Stimulated activated CD8-positive, alpha-beta memory T cell treated with anti-CD3 and anti-CD28 coated beads, Interleukin-15, amount 100 ng/mL, for 48 hours (primary cell): ENCODE results near the gene HOXD11.

Experiments used
- DNase-seq, 2 donors: peaks; one replicate each; pipeline ENCODE4 v3.0.0-alpha.2; 2020; ENCODE audit warnings: low read depth in 2 of 2

HOXD11 gene

DNA sequence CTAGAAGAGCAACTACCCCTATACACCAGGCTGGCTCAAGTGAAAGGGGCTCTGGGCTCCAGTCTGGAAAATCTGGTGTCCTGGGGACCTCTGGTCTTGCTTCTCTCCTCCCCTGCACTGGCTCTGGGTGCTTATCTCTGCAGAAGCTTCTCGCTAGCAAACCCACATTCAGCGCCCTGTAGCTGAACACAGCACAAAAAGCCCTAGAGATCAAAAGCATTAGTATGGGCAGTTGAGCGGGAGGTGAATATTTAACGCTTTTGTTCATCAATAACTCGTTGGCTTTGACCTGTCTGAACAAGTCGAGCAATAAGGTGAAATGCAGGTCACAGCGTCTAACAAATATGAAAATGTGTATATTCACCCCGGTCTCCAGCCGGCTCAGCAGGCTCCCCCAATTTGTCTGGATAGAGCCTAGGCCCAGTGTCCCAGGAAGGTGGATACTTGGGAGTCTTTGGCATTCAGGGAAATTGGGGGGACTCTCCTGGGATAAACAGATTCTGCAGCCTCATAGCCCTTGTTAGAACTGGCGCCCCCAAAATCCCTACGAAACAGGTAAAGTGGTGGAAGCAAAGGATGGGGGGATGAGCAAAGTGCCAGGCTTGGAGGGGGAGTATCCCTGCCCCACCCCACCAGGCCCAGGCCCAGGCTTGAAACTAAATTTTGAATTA is 41.8 kb downstream of the HOXD11 start:
- no peak for DNase-seq

DNA sequence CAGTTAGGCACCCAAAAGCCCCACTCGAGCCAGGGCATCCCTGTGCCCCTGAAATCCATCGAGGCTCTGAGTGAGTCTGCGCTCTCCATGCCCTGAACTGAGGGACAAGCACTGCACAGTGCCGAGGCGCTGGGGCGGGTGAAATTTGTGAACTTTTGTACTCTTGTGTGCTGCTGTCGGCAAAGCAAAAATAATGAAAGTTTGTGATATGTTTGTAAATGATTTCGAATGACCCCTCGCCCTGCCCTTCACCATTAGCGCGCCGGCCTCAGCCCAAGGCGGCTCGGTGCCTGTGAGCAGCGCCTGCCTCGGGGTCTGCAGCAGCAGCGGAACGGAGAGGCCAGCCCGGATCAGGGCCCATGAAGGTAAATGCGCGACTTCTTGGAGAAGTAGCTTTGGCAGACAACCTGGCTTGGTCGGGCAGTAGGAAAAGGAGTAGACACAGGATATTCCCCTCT is 42.4 kb downstream of the HOXD11 start:
- DNase-seq: no peak

DNA sequence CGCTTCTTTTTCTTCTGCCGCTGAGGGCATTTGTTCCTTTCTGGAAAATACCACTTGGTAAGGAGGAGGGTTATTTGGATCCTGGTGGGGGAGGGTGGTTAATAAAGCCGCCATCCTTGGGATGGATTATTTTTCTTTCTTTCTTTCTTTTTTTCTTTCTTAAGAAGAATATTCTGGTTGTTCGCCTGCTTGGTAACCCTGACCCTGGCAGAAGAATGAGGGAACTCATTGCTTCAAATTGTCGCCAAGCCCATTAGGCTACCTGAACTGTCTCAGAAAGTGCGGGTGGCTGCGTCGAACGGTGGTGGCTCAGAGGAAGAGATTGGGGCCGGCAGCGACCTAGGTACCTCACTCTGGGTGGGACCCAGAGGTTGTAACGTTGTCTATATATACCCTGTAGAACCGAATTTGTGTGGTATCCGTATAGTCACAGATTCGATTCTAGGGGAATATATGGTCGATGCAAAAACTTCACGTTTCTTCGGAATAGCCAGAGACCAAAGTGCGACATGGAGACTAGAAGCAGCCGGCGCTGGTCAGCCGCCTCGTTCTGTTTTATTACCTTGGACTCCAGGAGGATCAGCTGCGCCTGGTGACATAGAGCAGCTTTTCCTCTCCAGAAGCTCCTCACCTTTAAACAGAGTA is 43.0 kb downstream of the HOXD11 start:
- no peak for DNase-seq

DNA sequence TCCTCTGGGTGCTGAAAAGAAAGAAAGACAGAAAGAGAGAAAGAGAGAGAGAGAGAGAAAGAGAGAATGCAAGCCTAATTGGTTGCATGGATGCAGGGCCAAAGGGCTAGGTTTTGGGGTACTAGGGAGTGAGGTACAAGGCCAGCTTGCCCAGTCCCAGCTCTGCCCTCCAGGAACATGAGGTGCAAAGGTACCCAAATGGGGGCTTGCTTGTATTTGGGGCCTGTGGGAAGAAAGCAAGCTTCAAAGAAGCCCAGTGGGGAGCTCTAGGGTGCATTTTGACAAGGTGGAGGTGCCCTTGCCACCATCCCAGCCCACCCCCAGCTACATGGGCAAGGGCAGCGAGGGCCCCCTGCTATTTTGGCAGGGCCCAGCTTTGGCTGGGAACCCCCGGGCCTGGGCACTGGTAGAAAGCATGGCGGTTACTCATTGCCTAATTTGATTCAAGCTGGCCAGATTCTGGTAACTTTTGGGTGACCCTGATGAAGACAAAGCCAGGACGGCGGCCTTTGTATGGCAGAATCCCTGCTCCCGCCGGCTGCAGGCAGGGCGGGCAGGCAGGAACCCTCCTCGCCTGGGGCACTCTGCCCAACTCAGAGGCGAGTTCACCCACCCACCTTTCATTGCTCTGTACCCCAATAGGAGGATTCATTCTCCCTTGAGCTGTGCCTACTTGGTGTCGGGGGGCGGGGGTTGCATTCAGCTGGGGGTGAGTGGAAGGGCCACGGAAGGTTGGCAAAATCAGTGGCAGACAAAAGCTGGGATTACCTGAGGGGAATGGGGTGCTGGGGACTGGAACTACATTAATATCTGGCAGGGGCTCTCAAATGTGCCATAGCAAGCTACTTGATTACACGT is 43.7 kb downstream of the HOXD11 start:
- DNase-seq: no peak

DNA sequence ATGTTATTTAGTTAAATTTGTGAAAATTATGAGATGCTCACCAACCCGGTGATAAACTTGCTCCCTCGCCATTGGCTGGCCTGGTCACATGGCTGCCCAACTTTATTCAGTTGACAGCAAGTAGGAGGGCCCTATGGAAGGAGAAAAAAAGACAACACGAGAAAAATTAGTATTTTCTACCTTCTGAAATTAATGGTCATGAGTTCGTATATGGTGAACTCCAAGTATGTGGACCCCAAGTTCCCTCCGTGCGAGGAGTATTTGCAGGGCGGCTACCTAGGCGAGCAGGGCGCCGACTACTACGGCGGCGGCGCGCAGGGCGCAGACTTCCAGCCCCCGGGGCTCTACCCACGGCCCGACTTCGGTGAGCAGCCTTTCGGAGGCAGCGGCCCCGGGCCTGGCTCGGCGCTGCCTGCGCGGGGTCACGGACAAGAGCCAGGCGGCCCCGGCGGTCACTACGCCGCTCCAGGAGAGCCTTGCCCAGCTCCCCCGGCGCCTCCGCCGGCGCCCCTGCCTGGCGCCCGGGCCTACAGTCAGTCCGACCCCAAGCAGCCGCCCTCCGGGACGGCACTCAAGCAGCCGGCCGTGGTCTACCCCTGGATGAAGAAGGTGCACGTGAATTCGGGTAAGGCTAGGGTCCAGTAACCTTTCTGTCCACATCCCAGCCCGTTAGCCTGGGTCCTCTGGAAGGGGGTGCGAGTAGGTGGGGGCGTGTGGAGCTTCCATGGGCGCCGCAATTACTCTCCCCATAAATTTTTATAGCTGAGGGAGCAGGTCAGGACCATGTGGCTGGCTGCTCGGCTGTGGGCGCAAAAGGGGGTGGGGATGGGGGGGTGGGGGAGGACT is 44.6 kb downstream of the HOXD11 start, which contains the start of gene HOXD4:
TSS of gene HOXD4 (plus strand) at position 109 of the 846 bp plus-strand sequence. CDS start at position 193, 84 bp downstream.
- DNase-seq: no peak

DNA sequence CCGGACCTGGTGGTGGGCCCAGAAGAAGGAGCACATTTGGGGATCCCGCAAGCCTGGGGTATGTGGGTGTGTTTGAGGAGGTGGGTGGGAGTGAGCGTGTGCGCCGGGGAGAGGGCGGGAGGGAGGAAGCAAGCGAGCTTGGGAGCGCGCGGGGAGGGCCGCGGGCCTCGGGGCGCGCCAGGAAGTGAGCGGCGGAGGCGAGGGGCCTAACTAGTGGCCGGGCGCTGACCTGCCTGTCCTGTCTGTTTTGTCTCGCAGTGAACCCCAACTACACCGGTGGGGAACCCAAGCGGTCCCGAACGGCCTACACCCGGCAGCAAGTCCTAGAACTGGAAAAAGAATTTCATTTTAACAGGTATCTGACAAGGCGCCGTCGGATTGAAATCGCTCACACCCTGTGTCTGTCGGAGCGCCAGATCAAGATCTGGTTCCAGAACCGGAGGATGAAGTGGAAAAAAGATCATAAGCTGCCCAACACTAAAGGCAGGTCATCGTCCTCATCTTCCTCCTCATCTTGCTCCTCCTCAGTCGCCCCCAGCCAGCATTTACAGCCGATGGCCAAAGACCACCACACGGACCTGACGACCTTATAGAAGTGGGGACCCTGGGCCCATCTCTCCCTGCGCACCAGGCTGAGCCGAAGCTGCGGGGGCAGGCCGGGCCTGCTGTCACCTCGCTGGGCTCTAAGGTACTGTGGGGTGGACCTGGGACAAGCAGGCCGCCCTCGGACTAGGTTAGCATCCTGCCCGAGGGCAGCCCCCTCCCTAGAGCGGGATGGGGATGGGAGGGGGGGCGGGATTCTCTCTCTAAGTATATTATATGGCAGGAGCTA is 45.5 kb downstream of the HOXD11 start:
- no peak for DNase-seq

DNA sequence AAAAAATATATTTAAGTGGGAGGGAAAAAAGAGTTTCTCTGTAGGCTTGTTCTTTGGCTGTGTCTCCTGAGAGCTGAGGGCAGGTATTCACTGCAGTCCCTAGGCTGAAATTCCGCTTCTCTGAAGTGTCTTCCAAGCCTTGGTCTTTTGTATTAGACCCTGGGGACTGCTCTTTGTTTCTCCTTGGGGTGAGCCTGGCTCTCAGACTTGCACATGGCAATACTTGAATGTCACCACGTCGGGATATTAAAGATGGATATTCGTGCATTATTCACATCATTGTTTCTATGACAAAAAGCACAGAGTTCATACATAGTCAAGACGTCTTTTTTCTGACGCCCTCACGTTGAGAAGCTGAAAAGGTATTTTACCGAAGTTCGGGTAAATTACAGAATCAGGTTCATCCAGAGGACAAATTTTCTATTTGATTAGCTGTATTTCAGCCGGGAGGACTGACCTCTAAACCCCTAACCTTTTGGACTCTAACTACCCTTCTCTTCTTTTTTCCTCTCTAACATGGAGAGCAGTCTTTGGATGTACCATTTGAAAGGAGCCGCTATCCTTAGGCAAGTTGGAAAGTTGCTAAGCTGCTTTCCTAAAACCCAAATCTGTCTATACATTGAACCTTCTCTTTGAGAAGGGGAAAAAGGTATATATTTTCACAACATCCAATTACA is 47.6 kb downstream of the HOXD11 start:
- no peak for DNase-seq

DNA sequence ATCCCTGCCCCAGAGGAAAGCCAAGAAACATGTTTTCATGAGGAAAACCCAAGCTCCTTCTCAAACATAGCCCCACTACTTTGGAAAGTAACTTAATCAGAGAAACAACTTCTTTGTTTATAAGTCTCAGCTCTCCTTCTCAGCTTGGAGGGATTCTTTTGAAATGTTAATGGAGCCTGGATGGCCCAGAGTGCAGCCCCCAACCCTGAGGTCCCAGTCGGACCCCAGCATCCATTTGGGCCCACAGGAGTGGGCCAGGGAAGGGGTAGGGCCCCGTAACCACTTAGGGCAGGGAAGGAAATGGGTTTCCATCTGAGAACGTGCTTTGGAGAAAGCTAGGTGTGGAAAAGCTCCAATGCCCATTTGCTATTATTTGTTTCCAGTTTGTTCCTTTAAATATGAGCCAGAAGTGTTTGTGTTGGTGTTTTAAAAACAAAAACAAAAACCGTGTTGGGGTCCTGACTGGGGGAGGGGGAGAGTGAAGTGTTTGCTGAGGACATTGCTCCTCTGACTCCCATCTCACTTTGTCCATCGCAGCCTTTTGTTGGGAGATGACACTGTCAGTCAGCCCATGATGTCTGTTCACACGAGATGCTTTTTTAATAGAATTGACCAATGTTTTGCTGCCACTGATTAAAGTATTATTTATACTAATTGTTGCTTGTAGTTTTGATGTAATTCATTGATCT is 48.4 kb downstream of the HOXD11 start:
- no peak for DNase-seq

DNA sequence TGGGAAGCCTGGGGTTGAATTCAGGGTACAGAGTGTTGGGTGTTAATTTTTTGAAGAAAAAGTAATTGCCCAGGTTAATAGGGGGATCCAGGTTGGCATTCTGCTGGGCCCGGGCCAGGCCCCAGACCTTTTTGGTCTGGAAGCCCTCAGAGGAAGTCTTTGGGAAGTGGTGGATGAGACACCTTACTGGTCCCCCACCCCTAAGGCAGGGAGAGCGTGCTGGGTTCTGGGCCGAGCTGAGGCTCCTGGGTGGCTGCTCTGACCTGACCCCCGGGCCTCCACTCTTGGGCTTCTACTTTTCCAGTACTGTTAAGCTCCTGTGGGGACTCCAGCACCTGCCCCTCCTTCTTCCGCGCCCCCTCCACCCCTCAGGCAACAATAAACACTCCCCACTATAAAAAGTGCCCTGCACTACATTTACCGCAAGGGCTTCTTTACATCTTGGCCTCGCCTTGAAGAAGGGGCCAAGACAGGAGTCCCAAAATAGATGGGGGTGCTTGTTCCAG is 49.3 kb downstream of the HOXD11 start:
- no peak for DNase-seq

DNA sequence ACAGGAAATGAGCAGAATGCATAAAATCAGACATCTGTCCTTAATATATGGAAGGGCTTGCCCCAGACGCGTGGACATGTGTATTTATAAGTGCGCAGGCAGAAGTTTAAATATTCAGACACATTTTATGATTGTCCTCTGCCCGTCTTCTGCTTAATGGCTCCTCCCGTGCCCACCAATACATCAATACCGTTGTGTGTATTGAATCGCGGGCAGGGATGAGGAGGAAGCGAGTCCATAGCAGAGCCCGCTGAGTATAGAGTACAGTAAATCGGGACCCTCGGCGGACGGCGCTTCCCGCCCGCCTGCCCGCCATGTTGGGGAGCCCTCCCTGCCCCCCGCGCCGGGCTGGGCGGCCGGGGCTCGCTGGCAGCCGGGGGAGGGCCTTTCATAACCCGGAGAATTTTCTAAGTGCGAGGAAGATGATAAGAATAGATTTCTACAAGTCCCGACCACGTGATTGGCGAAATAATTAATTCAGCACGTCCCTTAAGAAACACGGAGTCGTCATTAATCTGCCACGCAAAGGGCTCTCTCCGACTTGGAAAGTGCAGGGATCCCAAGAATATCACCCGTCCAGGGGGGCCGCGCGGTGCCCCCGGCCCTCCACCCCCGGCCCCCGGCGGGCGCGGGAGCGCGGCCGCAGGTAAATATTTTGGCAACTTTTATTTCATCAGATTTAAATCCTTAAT is 49.9 kb downstream of the HOXD11 start, which contains the start of gene HOXD3:
TSS of gene HOXD3 (plus strand) at position 501 of the 692 bp plus-strand sequence. CDS start 11,808 bp downstream, outside the sequence.
- DNase-seq: no peak

DNA sequence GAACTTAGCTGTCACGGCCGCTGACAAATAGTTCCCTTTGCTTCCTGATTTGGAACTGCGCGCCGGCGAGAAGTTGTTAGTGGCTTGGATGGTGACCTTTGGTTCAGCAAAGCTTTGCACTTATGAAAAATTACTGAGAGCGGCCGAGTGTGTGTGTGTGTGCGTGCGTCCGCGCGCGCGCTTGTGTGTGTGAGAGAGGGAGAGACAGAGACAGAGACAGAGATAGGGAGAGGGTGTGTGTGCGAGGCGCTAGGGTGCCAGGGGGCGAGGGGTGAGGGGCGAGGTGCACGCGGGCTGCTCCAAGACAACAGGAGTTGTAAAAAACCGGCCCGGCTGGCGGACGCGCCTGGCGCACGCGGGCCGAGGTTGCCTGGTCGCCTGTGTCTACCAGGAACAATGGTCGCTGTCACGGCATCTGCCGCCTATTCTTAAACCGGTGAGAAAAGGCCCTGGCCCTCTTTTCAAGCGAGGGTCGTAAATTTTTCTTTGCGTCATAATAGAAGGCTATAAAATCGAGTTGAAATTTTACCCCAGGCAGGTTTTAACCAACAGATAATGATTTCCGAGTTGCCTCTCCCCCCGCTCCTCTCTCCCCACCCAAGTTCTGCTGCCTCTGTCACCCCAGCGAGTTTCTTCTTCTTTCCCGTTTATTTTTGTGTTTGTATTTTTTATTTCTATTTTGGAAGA is 50.6 kb downstream of the HOXD11 start:
- no peak for DNase-seq

DNA sequence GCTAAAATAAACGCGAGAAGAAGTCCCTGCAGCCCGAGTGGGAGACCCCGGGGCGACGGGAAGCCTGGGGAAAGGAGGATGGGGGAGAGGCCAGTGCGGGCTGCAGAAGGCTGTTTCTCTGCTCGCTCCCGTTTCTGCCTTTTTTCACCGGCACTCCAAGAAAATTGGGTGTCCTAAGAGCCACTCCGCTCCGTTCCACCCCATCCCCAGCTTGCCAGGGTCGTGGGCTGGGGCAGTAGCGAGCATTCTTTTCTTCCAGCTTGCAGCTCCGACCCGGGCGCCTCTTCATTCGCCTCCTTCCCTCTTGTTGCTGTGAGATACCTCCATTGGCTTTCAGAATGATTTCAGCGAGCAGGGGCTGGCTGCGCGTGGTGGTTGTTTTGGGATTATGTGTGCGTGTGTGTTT is 51.1 kb downstream of the HOXD11 start:
- DNase-seq: no peak

DNA sequence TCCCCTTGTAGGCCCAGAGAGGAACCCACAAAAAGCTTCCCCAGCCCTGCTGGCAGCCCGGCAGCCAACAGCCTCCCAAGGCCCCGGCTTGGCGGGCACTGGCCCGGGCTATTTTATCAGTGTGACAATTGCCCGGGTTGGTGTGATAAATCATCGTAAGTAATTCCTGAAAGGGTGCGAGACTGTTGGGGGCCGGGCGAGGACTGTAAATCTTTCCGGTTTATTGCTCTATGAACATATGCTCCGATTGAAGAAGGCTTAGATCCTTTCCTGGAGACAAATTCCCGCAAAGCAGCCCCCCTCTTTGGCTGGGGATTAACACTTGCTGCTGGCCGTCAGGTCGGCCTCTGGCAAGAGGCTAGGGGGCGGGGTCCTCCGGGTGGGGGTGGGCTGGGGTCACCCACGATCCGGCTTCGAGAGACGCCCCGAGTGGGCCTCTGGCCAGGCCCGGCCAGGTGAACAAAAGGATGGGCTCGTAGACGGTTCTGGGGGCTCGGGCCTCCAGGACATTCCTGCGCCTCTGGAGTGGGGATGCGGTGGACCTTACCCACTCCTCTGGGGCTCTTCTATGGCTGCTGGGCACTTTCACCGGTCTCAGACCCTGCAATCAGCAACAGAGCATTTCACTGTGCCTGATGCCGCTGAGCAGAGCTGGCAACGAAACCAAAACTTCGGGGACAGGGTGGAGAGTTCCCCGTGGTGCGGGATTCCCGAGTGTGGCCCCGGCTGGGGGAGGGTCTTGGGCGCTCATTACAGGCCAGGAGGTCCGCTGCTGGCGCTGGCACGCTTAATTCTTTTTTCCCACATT is 52.0 kb downstream of the HOXD11 start:
- DNase-seq: no peak
